Gastroesophageal sphincter (tissue), 3 donors: Measurements from ENCODE around the gene PRR18.

ENCODE experiments used
- POLR2A ChIP-seq, 2 donors: fragments of 450-650 bp; IDR thresholded peaks; one replicate each; pipeline ENCODE4 v1.6.1; 2017; ENCODE audit warnings: antibody characterized with exemption in 2 of 2, mild to moderate bottlenecking in 2 of 2, moderate library complexity in 1 of 2
- POLR2AphosphoS5 ChIP-seq: sonication (generic); formaldehyde crosslinking; IDR thresholded peaks from one replicate; pipeline ENCODE4 v1.6.1; 2017; ENCODE audit warnings: antibody characterized with exemption
- TF ChIP-seq, protein P1 (sequence below), 4 experiments: fragments of 200-600 bp in 2 of 4; fragments of 450-650 bp in 2 of 4; sonication (generic) in 1 of 4; IDR thresholded peaks; one replicate each; pipeline ENCODE4 v1.5.1; 2017 to 2019; ENCODE audit warnings: antibody characterized with exemption in 4 of 4, mild to moderate bottlenecking in 2 of 4, moderate library complexity in 2 of 4

DNA sequence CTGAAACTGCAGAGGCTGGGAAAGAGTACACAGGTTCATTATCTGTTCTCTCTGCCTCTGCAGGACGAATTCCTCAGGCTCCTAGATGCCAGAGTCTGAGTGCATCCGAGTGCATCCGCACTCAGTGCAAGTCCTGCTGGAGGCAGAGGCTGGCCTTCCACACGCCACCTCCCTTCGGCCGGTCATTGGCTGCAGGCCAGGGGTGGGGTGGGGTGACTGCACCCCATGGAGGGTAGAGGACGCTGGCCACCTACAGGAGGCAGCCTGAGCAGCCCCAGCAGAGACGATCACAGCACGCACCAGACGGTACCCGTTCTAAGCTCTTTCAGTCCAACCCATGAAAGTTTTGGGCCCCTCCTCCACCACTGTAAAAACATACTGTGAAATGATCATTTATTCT, 22.4 kb upstream of the PRR18 start:
- TF ChIP-seq POLR2A (IDR thresholded peaks at IDR 0.05), result no peak
- TF ChIP-seq, protein P1, sequence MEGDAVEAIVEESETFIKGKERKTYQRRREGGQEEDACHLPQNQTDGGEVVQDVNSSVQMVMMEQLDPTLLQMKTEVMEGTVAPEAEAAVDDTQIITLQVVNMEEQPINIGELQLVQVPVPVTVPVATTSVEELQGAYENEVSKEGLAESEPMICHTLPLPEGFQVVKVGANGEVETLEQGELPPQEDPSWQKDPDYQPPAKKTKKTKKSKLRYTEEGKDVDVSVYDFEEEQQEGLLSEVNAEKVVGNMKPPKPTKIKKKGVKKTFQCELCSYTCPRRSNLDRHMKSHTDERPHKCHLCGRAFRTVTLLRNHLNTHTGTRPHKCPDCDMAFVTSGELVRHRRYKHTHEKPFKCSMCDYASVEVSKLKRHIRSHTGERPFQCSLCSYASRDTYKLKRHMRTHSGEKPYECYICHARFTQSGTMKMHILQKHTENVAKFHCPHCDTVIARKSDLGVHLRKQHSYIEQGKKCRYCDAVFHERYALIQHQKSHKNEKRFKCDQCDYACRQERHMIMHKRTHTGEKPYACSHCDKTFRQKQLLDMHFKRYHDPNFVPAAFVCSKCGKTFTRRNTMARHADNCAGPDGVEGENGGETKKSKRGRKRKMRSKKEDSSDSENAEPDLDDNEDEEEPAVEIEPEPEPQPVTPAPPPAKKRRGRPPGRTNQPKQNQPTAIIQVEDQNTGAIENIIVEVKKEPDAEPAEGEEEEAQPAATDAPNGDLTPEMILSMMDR (IDR thresholded peaks at IDR 0.05), result no peak
- no peak for TF ChIP-seq POLR2AphosphoS5
